ENCODE data around the gene KRT80.

Gene KRT80

DNA sequence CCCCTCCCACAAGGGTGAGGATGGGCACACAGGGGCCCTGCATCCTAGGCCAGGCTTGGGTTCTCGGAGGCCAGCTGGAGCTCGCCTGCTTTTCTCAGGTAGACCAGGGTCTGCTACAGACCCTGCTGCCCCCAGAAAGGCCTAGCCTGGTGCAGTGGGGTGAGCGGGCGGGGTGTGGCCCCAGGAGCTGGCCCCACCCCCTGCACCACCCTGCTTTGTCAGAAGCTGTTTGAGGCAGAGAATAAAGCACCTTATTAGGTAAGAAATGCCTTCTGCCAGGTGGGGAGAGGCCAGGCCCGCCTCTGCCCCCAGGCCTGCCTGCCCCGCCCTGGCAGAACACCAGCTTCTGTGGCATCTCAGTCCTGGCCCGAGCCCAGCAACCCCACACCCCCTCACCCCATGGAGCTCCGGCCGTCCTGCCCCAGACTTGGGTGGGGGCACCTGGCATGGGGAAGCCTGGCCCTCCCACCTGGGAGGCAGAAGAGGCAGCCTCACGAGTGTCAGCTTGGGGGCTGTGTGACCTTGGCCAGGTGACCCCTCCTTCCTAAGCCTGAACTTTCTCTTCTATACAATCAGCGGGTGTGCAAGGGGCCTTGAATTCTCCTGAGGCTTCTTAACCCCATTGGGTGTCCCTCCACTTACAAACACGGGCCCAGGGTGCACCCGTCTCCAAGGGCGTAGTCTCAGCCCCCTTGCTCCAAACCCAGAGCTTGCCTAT, 43.2 kb downstream of the KRT80 start:
- no peak for TF ChIP-seq CTCF (IDR thresholded peaks at IDR 0.05; ENCODE audit: extremely low read depth, insufficient read depth, missing control alignments)
- in situ Hi-C loops (cut with MboI; ENCODE audit: low pct_unique_long_range_greater_than_20kb, low sequenced_read_pairs, unreplicated experiment) = no loop called here
- DNase-seq (ENCODE audit: low spot score) = no peak

GRCh38 chr12:52147964-52148463, 43.8 kb downstream of the KRT80 start:
- no peak for TF ChIP-seq CTCF (IDR thresholded peaks at IDR 0.05; ENCODE audit: extremely low read depth, insufficient read depth, missing control alignments)
- no peak for DNase-seq (ENCODE audit: low spot score)
- in situ Hi-C loops (cut with MboI; ENCODE audit: low pct_unique_long_range_greater_than_20kb, low sequenced_read_pairs, unreplicated experiment) = no loop called here

DNA sequence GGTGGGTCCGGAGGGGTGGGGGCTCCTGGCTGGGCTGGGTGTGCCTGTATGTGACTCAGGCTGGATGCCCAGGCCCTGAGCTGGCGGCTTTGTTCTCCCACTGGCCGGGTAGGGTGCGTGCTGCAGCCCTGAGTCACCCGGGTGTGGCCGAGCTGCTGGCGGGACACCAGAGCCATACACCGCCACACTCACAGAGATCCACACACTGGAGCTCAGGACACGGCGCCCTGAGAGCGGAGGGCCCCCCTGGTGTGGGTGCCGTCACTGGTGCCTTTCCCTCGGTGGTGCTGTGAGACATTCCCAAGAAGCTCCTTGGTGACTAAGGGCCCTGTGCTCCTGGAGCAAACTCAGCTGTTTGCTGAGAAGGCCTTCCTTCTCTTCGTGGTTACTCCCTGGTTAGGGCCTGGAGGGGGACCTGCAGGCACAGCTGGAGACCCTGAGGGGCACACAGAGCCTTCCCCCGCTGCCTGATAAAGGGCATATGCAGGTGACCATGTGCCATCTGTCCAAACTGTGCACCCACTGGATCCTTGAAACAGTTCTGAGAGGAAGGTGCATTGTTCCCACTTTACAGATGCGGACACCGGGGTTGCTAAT, 44.3 kb downstream of the KRT80 start:
- no peak for TF ChIP-seq CTCF (IDR thresholded peaks at IDR 0.05; ENCODE audit: extremely low read depth, insufficient read depth, missing control alignments)
- no peak for DNase-seq (ENCODE audit: low spot score)
- in situ Hi-C loops (cut with MboI; ENCODE audit: low pct_unique_long_range_greater_than_20kb, low sequenced_read_pairs, unreplicated experiment) = no loop called here

- no peak for DNase-seq (ENCODE audit: low spot score)
- in situ Hi-C loops (cut with MboI; ENCODE audit: low pct_unique_long_range_greater_than_20kb, low sequenced_read_pairs, unreplicated experiment) = no loop called here
- no peak for TF ChIP-seq CTCF (IDR thresholded peaks at IDR 0.05; ENCODE audit: extremely low read depth, insufficient read depth, missing control alignments)
These were observed 44.9 kb downstream of the KRT80 start for GRCh38 chr12:52146822-52147366.

GRCh38 chr12:52146089-52146821, 45.6 kb downstream of the KRT80 start:
- DNase-seq (ENCODE audit: low spot score) = no peak
- no peak for TF ChIP-seq CTCF (IDR thresholded peaks at IDR 0.05; ENCODE audit: extremely low read depth, insufficient read depth, missing control alignments)
- in situ Hi-C loops (cut with MboI; ENCODE audit: low pct_unique_long_range_greater_than_20kb, low sequenced_read_pairs, unreplicated experiment) = no loop called here

DNA sequence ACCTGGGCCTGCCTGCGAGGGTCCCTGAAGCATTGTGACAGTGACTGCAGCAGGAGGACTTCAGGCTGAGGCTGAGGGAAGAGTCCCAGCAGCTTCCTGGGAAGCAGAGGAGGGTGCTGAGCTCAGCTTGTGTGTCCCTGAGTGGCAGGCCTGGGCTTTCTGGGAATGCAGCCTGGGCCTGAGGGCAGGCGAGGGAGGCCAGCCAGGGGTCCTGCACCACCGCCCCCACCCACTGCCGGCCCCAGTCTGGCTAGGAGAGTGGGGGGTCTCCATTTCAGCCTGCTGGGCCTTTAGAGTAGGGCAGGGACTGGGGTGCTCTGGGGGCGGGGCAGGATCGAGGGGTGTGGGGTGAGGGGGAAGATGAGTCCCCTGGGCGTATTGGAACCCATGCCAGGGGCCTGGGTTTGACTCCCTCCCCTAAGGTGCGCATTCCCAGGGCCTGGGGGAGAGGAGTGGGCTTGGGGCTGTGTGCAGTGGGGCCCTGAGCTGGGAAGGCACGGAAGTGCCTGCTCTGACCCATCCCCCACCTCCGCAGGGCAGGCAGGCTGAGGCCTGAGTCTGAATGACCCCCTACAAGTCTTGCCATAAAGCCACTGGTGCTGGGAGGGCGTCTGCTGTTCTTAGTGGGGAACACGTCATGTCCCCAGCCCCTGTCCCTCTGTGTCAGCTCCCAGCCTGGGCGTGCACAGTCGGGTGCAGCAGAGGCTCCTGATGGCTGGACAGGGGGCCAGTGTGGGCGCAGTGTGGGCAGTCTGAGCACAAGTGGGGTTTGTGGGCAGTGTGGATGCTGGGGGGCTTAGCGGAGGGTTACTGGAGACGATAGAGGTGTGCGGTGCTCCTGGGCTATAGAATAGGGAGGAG, 46.4 kb downstream of the KRT80 start:
- no peak for TF ChIP-seq CTCF (IDR thresholded peaks at IDR 0.05; ENCODE audit: extremely low read depth, insufficient read depth, missing control alignments)
- no peak for DNase-seq (ENCODE audit: low spot score)
- in situ Hi-C loops (cut with MboI; ENCODE audit: low pct_unique_long_range_greater_than_20kb, low sequenced_read_pairs, unreplicated experiment) = no loop called here

All from GM13977 (cell line).